Measurements from ENCODE around the gene VAV2.

The VAV2 gene

GRCh38 chr9:133791069-133791468 lies 201.1 kb downstream of the VAV2 start:
- H3K27ac ChIP-seq = no peak overlapping the region
- no peak for TF ChIP-seq ZFX (IDR thresholded peaks at IDR 0.05)
- no peak for TF ChIP-seq CTCF (conservative IDR thresholded peaks at IDR 0.05)

DNA sequence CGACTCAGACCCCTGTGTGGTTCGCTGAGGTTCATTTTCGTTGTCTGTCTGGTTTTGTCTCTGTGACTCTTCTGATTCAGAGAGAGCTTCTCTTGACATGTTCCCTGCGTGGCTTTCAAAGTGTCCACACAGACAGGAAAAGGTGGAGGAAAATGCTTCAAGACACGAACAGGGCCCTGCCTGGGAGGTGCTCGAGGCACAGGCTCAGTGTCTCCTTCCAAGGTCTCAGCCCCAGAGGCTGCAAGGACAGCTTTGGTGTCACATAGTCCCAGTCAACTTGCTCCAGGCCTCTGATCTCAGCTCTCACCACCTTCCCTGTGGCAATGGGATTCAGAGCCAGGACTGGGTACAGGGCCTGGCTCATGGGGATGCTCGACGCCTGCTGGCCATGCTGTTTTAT lies 202.3 kb downstream of the VAV2 start:
- H3K27ac ChIP-seq = no peak overlapping the region
- TF ChIP-seq ZFX (IDR thresholded peaks at IDR 0.05) (no peak), CTCF (conservative IDR thresholded peaks at IDR 0.05) (no peak)

- no peak overlapping the region for H3K27ac ChIP-seq
- no peak for TF ChIP-seq ZFX (IDR thresholded peaks at IDR 0.05)
- TF ChIP-seq CTCF (conservative IDR thresholded peaks at IDR 0.05) = no peak
These were observed 203.1 kb downstream of the VAV2 start for GRCh38 chr9:133788819-133789717.

GRCh38 chr9:133788045-133788818 lies 203.9 kb downstream of the VAV2 start:
- H3K27ac ChIP-seq = no peak overlapping the region
- TF ChIP-seq ZFX (IDR thresholded peaks at IDR 0.05) (no peak), CTCF (conservative IDR thresholded peaks at IDR 0.05) (no peak)

GRCh38 chr9:133787754-133788025 lies 204.4 kb downstream of the VAV2 start:
- TF ChIP-seq ZFX (IDR thresholded peaks at IDR 0.05) (no peak), CTCF (conservative IDR thresholded peaks at IDR 0.05) (no peak)
- H3K27ac ChIP-seq = no peak overlapping the region

DNA sequence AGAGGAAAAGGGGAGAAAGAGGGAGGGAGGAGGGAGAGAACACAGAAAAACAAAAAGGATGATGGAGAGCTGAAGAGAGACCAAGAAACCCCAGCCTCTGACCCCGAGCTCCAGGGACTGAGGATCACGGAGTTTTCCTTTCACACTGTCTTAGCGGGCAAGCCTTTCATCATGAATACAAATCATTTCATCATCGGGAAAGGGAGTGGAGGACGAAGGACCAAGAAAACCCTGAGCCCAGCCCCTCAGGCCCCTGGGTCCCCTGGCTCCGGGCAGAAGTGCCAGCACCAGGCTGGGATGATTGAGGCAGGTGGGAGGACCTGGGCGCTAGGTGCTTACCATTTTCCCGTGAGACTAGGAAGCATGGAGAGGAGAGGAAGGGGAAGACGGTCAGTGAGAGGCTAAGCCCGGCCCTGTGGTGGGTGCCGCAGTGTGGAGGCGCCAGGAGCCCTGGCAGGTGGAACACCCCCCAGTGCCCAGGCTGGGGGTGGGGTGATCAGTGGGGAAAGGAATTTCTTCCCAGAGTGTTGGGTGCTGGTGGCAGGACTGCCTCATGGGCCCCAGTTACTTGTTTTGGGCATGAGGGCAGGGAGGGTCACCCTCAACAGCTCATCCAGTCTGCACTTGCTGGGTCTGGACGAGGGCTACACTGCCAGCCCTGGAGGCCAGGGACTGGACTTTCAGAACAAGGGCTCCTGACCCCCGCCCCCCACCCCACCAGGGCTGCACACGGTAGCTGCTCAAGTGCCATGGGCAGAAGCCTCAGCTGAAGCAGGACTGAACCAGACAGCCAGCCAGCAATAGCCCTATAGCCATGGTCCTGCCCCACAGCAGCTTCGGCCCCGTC lies 205.0 kb downstream of the VAV2 start:
- TF ChIP-seq ZFX (IDR thresholded peaks at IDR 0.05) = no peak
- TF ChIP-seq CTCF (conservative IDR thresholded peaks at IDR 0.05) = no peak
- H3K27ac ChIP-seq = no peak overlapping the region

Data from C4-2B (cell line).